ENCODE results near the gene MOB1A.

DNA sequence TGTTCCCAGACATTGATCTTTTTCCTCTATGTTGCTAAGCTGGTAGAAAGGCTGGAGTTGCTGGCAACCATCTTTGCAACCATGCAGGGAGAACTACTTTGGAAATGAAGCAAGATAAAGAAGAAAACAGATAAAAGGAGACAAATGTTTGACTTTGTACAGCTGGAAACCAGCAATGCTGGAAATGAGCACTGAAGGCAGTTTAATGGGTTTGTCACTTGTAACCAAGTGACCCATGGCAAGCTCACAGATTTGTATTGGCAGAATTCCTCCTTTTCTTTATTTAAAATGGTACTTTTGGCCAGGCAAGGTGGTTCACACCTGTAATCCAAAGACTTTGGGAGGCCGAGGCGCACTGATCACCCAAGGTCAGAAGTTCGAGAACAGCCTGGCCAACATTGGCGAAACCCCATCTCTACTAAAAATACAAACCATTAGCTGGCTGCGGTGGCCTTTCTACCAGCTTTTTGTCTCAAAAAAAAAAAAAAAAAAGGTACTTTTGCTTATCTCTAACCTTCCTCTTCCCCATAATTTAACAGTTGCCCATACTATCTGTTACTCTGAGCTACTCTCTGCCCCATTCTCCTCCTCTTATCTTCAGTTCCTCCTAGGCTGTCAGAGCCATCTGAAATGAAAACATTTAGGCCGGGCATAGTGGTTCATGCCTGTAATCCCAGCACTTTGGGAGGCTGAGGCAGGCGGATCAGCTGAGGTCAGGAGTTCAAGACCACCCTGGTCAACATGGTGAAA, 28.9 kb downstream of the MOB1A start:
- TF ChIP-seq, protein P1, sequence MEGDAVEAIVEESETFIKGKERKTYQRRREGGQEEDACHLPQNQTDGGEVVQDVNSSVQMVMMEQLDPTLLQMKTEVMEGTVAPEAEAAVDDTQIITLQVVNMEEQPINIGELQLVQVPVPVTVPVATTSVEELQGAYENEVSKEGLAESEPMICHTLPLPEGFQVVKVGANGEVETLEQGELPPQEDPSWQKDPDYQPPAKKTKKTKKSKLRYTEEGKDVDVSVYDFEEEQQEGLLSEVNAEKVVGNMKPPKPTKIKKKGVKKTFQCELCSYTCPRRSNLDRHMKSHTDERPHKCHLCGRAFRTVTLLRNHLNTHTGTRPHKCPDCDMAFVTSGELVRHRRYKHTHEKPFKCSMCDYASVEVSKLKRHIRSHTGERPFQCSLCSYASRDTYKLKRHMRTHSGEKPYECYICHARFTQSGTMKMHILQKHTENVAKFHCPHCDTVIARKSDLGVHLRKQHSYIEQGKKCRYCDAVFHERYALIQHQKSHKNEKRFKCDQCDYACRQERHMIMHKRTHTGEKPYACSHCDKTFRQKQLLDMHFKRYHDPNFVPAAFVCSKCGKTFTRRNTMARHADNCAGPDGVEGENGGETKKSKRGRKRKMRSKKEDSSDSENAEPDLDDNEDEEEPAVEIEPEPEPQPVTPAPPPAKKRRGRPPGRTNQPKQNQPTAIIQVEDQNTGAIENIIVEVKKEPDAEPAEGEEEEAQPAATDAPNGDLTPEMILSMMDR (IDR thresholded peaks at IDR 0.05) = no peak
- no peak for TF ChIP-seq POLR2A (IDR thresholded peaks at IDR 0.05)

Measured in Peyer's patch (tissue), 4 donors.